GM19468 (cell line): Measurements from ENCODE around the gene CDH5.

Experiments
- ATAC-seq: cut with Tn5 transposase; IDR thresholded peaks from one replicate; pipeline ENCODE4 v1.9.1; 2021; ENCODE audit warnings: mild to moderate bottlenecking, moderate library complexity, moderate number of reproducible peaks; ENCODE audit not compliant: unreplicated experiment; ENCODE audit errors: extremely low read depth

CDH5 gene

GRCh38 chr16:66408163-66409048, 41.9 kb downstream of the CDH5 start:
- no peak for ATAC-seq

GRCh38 chr16:66409156-66409555, 42.7 kb downstream of the CDH5 start:
- ATAC-seq: no peak

GRCh38 chr16:66412182-66412581, 45.7 kb downstream of the CDH5 start:
- no peak for ATAC-seq

- ATAC-seq: no peak
Measured at GRCh38 chr16:66414891-66415290, 48.4 kb downstream of the CDH5 start.

GRCh38 chr16:66416136-66416535, 49.6 kb downstream of the CDH5 start:
- ATAC-seq: no peak

GRCh38 chr16:66416939-66417700, 50.6 kb downstream of the CDH5 start:
- ATAC-seq: no peak

- no peak for ATAC-seq
Measured at GRCh38 chr16:66418165-66418962, 51.9 kb downstream of the CDH5 start.

- no peak for ATAC-seq
Measured at GRCh38 chr16:66419527-66419926, 53.0 kb downstream of the CDH5 start.

GRCh38 chr16:66420396-66420795, 53.9 kb downstream of the CDH5 start:
- no peak for ATAC-seq

- no peak for ATAC-seq
Measured at GRCh38 chr16:66421891-66422290, 55.4 kb downstream of the CDH5 start.

- no peak for ATAC-seq
Measured at GRCh38 chr16:66422366-66422765, 55.9 kb downstream of the CDH5 start.

- ATAC-seq: no peak
Measured at GRCh38 chr16:66423177-66423576, 56.7 kb downstream of the CDH5 start.

GRCh38 chr16:66425651-66426050, 59.2 kb downstream of the CDH5 start:
- no peak for ATAC-seq

GRCh38 chr16:66426112-66427035, 59.9 kb downstream of the CDH5 start:
- ATAC-seq: no peak

- no peak for ATAC-seq
Measured at GRCh38 chr16:66427036-66427860, 60.8 kb downstream of the CDH5 start, which contains the start of gene BEAN1. Gene BEAN1, plus strand, starts transcription at chr16:66427295. Its CDS starts 10,382 bp downstream, at chr16:66437677.

GRCh38 chr16:66427871-66428681, 61.6 kb downstream of the CDH5 start:
- no peak for ATAC-seq

GRCh38 chr16:66428682-66429251, 62.3 kb downstream of the CDH5 start:
- ATAC-seq: no peak
